ENCODE measurements around the gene ROR2.

The ROR2 gene

DNA sequence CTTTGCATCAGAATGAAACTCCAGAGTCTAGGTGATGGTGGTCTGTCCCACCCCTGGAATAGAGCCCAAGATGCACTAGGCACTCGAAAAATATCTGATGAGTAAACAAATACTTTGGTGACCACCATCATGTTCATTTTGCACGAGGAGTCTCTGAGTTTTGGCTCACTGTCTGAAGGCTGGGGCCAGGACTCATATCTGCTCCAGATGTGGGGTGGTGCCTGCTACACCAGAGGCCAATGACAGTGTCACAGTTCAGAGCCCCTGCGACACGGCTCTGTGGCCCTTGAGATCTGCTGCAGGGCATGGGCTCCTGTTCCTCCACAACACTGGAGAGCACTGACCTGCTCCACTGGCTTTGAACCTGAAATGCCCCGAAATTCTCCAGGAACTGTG, 164.6 kb downstream of the ROR2 start:
- TF ChIP-seq ARNTL (CRISPR knock-in tag; IDR thresholded peaks at IDR 0.05; ENCODE audit: borderline replicate concordance, low read depth) (no peak), TCF4 (CRISPR knock-in tag; IDR thresholded peaks at IDR 0.05; ENCODE audit: borderline replicate concordance) (no peak), ZC3H10 (CRISPR knock-in tag; IDR thresholded peaks at IDR 0.05) (no peak), CSDC2 (CRISPR knock-in tag; IDR thresholded peaks at IDR 0.05) (no peak), ESRRG (CRISPR knock-in tag; IDR thresholded peaks at IDR 0.05) (no peak), ISL1 (CRISPR knock-in tag; IDR thresholded peaks at IDR 0.05) (no peak), TOX (CRISPR knock-in tag; IDR thresholded peaks at IDR 0.05; ENCODE audit: borderline replicate concordance) (no peak), BACH2 (CRISPR knock-in tag; IDR thresholded peaks at IDR 0.05; ENCODE audit: borderline replicate concordance) (no peak), ZFP3 (CRISPR knock-in tag; IDR thresholded peaks at IDR 0.05) (no peak), ZFP30 (CRISPR knock-in tag; IDR thresholded peaks at IDR 0.05) (no peak)
- TF ChIP-seq, protein P1, sequence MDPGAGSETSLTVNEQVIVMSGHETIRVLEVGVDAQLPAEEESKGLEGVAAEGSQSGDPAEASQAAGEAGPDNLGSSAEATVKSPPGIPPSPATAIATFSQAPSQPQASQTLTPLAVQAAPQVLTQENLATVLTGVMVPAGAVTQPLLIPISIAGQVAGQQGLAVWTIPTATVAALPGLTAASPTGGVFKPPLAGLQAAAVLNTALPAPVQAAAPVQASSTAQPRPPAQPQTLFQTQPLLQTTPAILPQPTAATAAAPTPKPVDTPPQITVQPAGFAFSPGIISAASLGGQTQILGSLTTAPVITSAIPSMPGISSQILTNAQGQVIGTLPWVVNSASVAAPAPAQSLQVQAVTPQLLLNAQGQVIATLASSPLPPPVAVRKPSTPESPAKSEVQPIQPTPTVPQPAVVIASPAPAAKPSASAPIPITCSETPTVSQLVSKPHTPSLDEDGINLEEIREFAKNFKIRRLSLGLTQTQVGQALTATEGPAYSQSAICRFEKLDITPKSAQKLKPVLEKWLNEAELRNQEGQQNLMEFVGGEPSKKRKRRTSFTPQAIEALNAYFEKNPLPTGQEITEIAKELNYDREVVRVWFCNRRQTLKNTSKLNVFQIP (CRISPR knock-in tag; IDR thresholded peaks at IDR 0.05; ENCODE audit: borderline replicate concordance, low read depth), result no peak
- TF ChIP-seq, protein P2, sequence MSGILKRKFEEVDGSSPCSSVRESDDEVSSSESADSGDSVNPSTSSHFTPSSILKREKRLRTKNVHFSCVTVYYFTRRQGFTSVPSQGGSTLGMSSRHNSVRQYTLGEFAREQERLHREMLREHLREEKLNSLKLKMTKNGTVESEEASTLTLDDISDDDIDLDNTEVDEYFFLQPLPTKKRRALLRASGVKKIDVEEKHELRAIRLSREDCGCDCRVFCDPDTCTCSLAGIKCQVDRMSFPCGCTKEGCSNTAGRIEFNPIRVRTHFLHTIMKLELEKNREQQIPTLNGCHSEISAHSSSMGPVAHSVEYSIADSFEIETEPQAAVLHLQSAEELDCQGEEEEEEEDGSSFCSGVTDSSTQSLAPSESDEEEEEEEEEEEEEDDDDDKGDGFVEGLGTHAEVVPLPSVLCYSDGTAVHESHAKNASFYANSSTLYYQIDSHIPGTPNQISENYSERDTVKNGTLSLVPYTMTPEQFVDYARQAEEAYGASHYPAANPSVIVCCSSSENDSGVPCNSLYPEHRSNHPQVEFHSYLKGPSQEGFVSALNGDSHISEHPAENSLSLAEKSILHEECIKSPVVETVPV (CRISPR knock-in tag; IDR thresholded peaks at IDR 0.05), result no peak
- TF ChIP-seq, protein P3, sequence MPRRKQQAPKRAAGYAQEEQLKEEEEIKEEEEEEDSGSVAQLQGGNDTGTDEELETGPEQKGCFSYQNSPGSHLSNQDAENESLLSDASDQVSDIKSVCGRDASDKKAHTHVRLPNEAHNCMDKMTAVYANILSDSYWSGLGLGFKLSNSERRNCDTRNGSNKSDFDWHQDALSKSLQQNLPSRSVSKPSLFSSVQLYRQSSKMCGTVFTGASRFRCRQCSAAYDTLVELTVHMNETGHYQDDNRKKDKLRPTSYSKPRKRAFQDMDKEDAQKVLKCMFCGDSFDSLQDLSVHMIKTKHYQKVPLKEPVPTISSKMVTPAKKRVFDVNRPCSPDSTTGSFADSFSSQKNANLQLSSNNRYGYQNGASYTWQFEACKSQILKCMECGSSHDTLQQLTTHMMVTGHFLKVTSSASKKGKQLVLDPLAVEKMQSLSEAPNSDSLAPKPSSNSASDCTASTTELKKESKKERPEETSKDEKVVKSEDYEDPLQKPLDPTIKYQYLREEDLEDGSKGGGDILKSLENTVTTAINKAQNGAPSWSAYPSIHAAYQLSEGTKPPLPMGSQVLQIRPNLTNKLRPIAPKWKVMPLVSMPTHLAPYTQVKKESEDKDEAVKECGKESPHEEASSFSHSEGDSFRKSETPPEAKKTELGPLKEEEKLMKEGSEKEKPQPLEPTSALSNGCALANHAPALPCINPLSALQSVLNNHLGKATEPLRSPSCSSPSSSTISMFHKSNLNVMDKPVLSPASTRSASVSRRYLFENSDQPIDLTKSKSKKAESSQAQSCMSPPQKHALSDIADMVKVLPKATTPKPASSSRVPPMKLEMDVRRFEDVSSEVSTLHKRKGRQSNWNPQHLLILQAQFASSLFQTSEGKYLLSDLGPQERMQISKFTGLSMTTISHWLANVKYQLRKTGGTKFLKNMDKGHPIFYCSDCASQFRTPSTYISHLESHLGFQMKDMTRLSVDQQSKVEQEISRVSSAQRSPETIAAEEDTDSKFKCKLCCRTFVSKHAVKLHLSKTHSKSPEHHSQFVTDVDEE (CRISPR knock-in tag; IDR thresholded peaks at IDR 0.05), result no peak
- ATAC-seq, result no peak

DNA sequence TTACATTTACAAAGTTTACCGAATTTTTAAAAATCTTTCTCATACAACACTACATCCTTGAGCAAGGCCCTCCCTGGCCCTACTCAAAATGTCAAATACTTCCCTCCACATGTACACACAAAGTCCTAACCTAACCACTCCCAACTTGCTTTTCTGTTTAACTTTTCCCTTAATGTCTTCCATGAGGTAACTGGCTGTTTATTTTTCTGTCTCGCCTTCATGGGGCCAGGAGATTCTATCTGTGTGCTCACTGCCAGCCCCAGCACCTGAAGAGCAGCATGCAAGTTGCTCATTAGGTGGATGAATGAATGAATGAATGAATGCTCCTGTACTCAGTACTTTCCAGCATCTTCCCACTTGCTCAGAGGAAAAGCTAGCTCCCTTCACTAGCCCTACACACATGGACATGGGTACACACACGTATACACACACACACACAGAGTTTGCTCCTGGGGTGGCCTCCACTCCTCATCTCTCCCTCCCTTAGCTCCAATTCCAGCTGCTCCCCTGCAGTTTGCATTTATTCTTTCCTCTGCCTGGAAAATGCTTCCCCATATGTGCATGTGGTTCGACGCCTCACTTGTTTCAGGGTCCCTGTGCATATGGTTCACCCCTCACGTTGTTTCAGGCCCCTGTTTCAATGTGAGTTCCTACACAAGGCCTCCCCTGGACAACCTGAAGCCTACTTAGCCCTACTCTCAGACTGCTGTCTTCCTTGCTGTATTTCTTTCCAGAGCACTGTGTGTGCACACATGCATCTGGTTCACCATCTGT, 165.2 kb downstream of the ROR2 start:
- no peak for ATAC-seq
- TF ChIP-seq ISL1 (CRISPR knock-in tag; IDR thresholded peaks at IDR 0.05) (no peak), ARNTL (CRISPR knock-in tag; IDR thresholded peaks at IDR 0.05; ENCODE audit: borderline replicate concordance, low read depth) (no peak), ZNF565 (CRISPR knock-in tag; conservative IDR thresholded peaks at IDR 0.05; ENCODE audit: low read depth) (no peak), BACH2 (CRISPR knock-in tag; IDR thresholded peaks at IDR 0.05; ENCODE audit: borderline replicate concordance) (no peak), OSR1 (CRISPR knock-in tag; IDR thresholded peaks at IDR 0.05) (no peak), ESRRG (CRISPR knock-in tag; IDR thresholded peaks at IDR 0.05) (no peak), ZC3H10 (CRISPR knock-in tag; IDR thresholded peaks at IDR 0.05) (no peak)

DNA sequence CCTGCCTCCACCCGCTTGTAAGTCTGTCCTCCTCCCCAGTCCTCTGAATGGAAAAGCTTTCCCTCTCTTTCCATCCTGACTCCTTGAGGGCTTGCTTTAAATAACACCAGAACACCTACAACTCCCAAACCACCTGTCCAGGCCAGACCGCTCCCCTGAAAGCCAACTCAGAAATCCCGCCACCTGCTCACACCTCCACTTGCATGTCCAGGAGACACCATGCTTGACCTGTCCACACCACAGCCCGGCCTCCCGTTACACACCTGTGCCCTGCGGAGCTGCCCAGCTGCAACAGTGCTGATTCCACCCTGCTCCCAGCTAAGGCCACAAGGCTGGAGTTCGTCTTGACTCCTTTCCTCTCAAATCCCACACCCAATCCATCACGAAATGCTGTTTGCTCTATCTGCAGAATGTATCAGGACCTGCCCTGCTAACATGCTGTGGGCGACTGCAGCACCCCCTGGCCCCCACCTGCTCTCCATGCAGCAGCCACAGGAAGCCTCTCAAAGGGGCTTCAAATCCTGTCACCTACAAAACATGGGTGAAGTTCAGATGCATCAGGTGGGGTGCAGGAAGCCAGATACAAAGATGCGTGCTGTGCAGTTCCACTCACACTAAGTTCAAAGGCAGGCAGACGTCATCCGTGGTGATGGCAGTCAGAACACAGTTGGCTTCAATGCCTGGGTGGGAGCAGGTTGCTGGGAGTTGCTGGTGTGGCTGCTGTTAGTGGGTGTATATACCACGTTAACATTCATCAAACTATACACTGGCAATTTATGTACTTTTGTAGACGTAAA, 166.0 kb downstream of the ROR2 start:
- TF ChIP-seq GLIS3 (CRISPR knock-in tag; IDR thresholded peaks at IDR 0.05) (no peak), ARNTL (CRISPR knock-in tag; IDR thresholded peaks at IDR 0.05; ENCODE audit: borderline replicate concordance, low read depth) (no peak), ZFP3 (CRISPR knock-in tag; IDR thresholded peaks at IDR 0.05) (no peak), PPARA (CRISPR knock-in tag; IDR thresholded peaks at IDR 0.05; ENCODE audit: borderline replicate concordance) (no peak), TCF4 (CRISPR knock-in tag; IDR thresholded peaks at IDR 0.05; ENCODE audit: borderline replicate concordance) (no peak), RARB (CRISPR knock-in tag; IDR thresholded peaks at IDR 0.05) (no peak), ZC3H10 (CRISPR knock-in tag; IDR thresholded peaks at IDR 0.05) (no peak)
- TF ChIP-seq, protein P3 (CRISPR knock-in tag; IDR thresholded peaks at IDR 0.05), result no peak
- TF ChIP-seq, protein P1 (CRISPR knock-in tag; IDR thresholded peaks at IDR 0.05; ENCODE audit: borderline replicate concordance, low read depth), result no peak
- ATAC-seq, result no peak

Measured in SK-N-SH treated with all-trans-retinoic acid at 6 μM for 48 hours (cell line).